Body of pancreas (tissue), 4 donors: ENCODE results near the gene ARVCF. TPM values are rescaled to one million over a fixed set of nuclear protein-coding genes. Genes with fewer than 3 reads are reported as not detected.

ENCODE experiments used
- ATAC-seq: fragments of 150-250 bp; one replicate; pipeline ENCODE4 v1.9.1; 2016
- DNase-seq, 4 donors: peaks; one replicate each; pipeline ENCODE4 v3.0.0-alpha.2; 2019
- H3K27ac ChIP-seq, 4 donors: fragments of 200-600 bp; sonication (generic); 1 replicate in 3 of 4; 2 replicates in 1 of 4; pipeline versions ENCODE4 v1.5.1 to v1.6.1; 2016 to 2019; ENCODE audit warnings: mild to moderate bottlenecking in 1 of 4, mixed read lengths in 1 of 4, moderate library complexity in 1 of 4
- H3K27me3 ChIP-seq, 2 donors: fragments of 200-600 bp; sonication (generic); one replicate each; pipeline ENCODE4 v1.6.0; 2016; ENCODE audit warnings: mild to moderate bottlenecking in 1 of 2
- H3K36me3 ChIP-seq, 2 donors: fragments of 200-600 bp; sonication (generic); replicated peaks in 1 of 2; 2 replicates each; pipeline ENCODE4 v1.5.1; 2016; ENCODE audit warnings: low read depth in 2 of 2; ENCODE audit not compliant: insufficient read depth in 1 of 2
- H3K4me1 ChIP-seq: fragments of 200-600 bp; sonication (generic); one replicate; pipeline ENCODE4 v1.6.0; 2016
- H3K4me3 ChIP-seq, 2 donors: fragments of 200-600 bp; sonication (generic); 1 replicate in 1 of 2; 2 replicates in 1 of 2; pipeline ENCODE4 v1.5.1; 2016 to 2019
- H3K9me3 ChIP-seq, 3 donors: fragments of 200-600 bp; sonication (generic); 1 replicate in 2 of 3; 2 replicates in 1 of 3; pipeline ENCODE4 v1.5.1; 2016
- POLR2A ChIP-seq, 3 donors: fragments of 450-650 bp; IDR thresholded peaks; one replicate each; pipeline ENCODE4 v1.6.1; 2016; ENCODE audit warnings: antibody characterized with exemption in 3 of 3, mild to moderate bottlenecking in 2 of 3
- WGBS, 2 donors: methylation state at CpG; one replicate each; pipeline ENCODE4 v1.1.5; 2017; 5-methylcytosine and 5-hydroxymethylcytosine counted together
- intact Hi-C: fragments of 100-400 bp; cut with DNase I; formaldehyde crosslinking; loops from one replicate; pipeline ENCODE4 v1.15.1; 2023
- total RNA-seq, 2 donors: library from RNA; depleted of rRNA; stranded (reverse); fragments of >200 nt; gene quantifications; one replicate each; pipeline ENCODE4 v1.1.0, GENCODE V29; 2016
- TF ChIP-seq, protein P1 (sequence below), 7 experiments: fragments of 450-650 bp in 4 of 7; fragments of 200-600 bp in 3 of 7; sonication (generic) in 3 of 7; IDR thresholded peaks; one replicate each; pipeline ENCODE4 v1.5.1; 2016 to 2019; ENCODE audit warnings: antibody characterized with exemption in 7 of 7

ARVCF gene
- total RNA-seq, 2 donors from 2014 or later, result 36.6 to 150 TPM

DNA sequence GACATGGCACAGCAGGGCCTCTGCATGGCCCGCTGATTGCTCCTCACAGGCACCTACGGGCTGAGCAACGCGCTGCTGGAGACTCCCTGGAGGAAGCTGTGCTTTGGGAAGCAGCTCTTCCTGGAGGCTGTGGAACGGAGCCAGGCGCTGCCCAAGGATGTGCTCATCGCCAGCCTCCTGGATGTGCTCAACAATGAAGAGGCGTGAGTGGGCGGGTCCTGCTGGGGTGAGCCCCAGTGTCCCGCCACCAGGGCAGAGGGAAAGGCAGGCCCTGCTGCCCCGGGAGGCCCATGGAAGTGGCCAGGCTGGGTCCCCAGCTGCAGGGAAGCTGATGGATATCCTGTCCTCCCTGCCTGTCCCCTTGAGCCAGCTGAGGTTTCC, 44.8 kb upstream of the ARVCF start:
- Histone ChIP-seq H3K9me3 (no peaks in the 10 kb centered on the region), H3K36me3 (peaks cover 0 to 7% of the 10 kb centered on the region in 2 donors), H3K4me3 (no peak overlapping the region), H3K27me3 (no peaks in the 10 kb centered on the region), H3K4me1 (no peaks in the 10 kb centered on the region), H3K27ac (no peak overlapping the region)
- WGBS, 2 donors, result 85% methylated on average over 11 of the region's 11 CpGs; no CpG with 5 or more reads in 1 of the 2 donors
- intact Hi-C loops, result no loop called here
- DNase-seq (no peak), ATAC-seq (no peak)
- no peak for TF ChIP-seq POLR2A (IDR thresholded peaks at IDR 0.05)
- TF ChIP-seq, protein P1, sequence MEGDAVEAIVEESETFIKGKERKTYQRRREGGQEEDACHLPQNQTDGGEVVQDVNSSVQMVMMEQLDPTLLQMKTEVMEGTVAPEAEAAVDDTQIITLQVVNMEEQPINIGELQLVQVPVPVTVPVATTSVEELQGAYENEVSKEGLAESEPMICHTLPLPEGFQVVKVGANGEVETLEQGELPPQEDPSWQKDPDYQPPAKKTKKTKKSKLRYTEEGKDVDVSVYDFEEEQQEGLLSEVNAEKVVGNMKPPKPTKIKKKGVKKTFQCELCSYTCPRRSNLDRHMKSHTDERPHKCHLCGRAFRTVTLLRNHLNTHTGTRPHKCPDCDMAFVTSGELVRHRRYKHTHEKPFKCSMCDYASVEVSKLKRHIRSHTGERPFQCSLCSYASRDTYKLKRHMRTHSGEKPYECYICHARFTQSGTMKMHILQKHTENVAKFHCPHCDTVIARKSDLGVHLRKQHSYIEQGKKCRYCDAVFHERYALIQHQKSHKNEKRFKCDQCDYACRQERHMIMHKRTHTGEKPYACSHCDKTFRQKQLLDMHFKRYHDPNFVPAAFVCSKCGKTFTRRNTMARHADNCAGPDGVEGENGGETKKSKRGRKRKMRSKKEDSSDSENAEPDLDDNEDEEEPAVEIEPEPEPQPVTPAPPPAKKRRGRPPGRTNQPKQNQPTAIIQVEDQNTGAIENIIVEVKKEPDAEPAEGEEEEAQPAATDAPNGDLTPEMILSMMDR (IDR thresholded peaks at IDR 0.05), result no peak

DNA sequence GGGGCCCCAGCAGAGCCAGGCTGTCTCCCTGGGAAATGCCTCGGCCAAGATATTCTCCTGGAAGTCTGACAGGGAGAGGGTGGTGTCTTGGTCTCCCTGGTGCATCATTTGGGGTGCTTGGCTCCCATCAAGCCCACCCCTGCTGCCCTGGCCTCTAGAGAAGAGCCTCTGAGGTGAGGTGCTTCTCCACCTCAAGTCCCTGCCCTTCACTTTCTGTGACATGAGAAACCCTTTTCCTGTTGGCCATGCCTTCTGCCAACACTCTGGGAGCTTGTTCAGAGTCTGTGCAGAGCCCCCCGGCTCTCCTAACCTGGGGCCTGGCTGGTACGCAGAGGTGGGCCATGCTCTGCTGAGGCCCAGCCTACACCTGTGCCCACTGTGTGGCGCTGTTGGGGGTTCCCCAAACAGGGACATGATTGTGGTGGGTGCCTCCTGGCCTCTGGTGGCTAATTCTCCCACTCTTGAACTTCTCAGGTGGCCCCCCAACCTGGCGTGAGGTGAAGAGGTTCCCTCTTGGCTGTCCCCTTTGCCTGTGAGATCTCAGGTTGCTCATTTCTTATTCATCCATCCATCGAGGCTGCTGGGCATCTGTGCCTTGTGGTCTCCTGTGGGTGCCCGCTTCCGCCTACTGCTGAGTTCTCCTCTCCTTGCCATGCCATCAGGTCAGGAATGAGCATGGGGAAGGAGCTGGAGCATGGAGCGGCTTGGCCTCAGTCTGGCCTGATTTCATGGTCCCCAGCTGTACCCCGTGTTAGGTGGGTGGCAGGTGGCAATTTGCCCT, 44.3 kb upstream of the ARVCF start:
- ATAC-seq, result no peak
- intact Hi-C loops, result no loop called here
- WGBS, 2 donors, result 75 to 87% methylated on average over 6 to 10 of the region's 10 CpGs

DNA sequence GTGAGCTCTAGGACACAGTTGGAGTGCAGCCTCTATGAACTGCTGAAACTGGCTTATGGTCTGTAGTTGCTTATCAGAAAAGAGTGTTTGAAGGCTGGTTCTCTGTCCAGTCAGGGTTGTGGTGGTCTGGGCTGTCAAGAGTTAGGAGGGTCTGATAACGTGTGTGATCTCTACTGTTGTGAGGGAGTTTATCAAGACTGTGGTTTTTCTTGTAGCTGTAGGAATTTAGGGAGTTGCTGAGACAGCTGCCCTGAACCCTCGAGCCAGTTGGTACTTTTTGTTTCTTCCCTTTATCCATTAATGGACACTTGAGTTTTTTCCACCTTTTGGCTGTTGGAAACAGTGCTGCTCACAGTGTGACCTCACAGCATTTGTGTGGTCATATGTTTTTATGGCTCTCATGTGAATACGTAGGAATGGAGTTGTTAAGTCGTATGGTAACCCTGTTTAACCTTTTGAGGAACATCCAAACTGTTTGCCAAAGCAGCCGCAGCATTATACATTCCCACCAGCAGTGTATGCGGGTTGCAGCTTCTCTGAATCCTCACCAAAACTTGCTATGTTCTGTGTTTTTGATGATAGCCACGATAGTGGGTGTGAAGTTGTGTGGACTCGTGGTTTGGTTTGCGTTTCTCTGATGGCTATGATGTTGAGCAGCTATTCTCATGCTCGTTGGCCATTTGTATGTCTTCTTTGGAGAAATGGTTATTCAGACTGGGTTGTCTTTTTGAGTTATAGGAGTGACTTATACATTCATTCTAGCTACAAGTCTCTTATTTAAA, 42.6 kb upstream of the ARVCF start:
- no peak for DNase-seq
- no peak for ATAC-seq
- H3K27me3 ChIP-seq, result no peaks in the 10 kb centered on the region
- H3K4me3 ChIP-seq, result no peak overlapping the region
- 86 to 92% methylated on average over 10 of the region's 10 CpGs for WGBS, 2 donors
- peaks cover 0 to 7% of the 10 kb centered on the region in 2 donors for H3K36me3 ChIP-seq
- intact Hi-C loops, result no loop called here
- TF ChIP-seq, protein P1 (IDR thresholded peaks at IDR 0.05), result no peak
- TF ChIP-seq POLR2A (IDR thresholded peaks at IDR 0.05), result no peak
- no peaks in the 10 kb centered on the region for H3K4me1 ChIP-seq
- H3K27ac ChIP-seq, result no peak overlapping the region
- H3K9me3 ChIP-seq, result no peaks in the 10 kb centered on the region

More for the DNA sequence above, 44.3 kb upstream of the ARVCF start:
- Histone ChIP-seq H3K4me1 (no peaks in the 10 kb centered on the region), H3K27me3 (no peaks in the 10 kb centered on the region), H3K9me3 (no peaks in the 10 kb centered on the region), H3K36me3 (peaks cover 0 to 7% of the 10 kb centered on the region in 2 donors), H3K27ac (no peak overlapping the region), H3K4me3 (no peak overlapping the region)
- TF ChIP-seq, protein P1 (IDR thresholded peaks at IDR 0.05), result no peak
- TF ChIP-seq POLR2A (IDR thresholded peaks at IDR 0.05), result no peak
- no peak for DNase-seq

DNA sequence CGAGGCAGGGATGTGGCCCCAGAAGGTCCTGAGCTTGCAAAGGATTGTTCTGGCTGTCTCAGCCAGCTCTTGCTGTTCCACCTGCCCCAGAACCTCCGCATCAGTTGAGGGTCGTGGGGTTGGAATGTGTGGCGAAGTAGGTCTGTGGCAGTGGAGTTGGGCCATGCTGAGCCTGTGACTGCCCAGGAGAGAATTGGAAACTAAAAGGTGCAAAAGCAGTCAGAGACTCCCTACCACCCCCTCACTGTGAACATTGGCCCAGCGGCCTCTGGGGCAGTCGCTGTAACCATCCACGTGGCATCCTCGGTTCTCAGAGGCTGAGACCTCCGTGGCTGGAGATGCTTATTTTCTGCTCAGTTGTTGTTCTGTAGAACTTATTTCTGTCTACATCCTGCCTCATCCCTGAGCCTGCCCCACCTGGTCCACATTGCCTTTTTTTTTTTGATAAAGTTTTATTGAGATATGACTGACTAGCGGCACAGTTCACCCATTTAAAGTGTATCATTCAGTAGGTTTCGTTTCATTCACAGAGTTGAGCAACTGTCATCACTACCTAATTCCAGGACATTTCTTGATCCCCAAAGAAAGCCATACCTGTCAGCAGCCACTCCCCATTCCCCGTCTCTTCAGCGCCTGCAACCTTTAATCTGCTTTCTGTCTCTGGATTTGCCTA, 41.1 kb upstream of the ARVCF start:
- Histone ChIP-seq H3K27me3 (no peaks in the 10 kb centered on the region), H3K27ac (no peak overlapping the region), H3K4me1 (no peaks in the 10 kb centered on the region), H3K9me3 (no peaks in the 10 kb centered on the region), H3K4me3 (no peak overlapping the region), H3K36me3 (peaks cover 0 to 12% of the 10 kb centered on the region in 2 donors)
- DNase-seq (no peak), ATAC-seq (no peak)
- TF ChIP-seq, protein P1 (IDR thresholded peaks at IDR 0.05), result no peak
- TF ChIP-seq POLR2A (IDR thresholded peaks at IDR 0.05), result no peak
- intact Hi-C loops, result no loop called here
- WGBS, 2 donors, result 94 to 97% methylated on average over 13 of the region's 13 CpGs
